ENCODE measurements around the gene KIF3B.

DNA sequence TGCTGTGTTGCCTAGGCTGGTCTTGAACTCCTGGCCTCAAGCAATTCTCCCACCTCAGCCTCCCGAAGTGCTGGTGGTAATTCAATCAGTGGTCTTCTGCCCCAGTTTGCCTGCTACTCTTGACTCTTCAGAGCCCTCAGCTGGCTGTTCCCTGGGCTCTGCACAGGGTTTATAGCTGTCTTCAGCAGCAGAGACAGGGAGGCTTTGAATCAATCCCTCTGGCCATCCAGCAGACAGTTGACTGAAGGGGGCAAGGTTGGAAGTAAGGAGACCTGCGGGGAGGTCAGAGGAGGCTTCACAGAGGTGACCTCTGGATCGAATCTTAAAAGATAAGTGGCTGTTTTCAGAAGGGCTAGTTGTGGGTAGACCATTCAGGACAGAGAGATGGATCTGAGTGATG lies 26.0 kb upstream of the KIF3B start:
- TF ChIP-seq EZH2phosphoT487 (IDR thresholded peaks at IDR 0.05; ENCODE audit: borderline replicate concordance, low read depth, low read length): no peak
- TF ChIP-seq, protein P1, sequence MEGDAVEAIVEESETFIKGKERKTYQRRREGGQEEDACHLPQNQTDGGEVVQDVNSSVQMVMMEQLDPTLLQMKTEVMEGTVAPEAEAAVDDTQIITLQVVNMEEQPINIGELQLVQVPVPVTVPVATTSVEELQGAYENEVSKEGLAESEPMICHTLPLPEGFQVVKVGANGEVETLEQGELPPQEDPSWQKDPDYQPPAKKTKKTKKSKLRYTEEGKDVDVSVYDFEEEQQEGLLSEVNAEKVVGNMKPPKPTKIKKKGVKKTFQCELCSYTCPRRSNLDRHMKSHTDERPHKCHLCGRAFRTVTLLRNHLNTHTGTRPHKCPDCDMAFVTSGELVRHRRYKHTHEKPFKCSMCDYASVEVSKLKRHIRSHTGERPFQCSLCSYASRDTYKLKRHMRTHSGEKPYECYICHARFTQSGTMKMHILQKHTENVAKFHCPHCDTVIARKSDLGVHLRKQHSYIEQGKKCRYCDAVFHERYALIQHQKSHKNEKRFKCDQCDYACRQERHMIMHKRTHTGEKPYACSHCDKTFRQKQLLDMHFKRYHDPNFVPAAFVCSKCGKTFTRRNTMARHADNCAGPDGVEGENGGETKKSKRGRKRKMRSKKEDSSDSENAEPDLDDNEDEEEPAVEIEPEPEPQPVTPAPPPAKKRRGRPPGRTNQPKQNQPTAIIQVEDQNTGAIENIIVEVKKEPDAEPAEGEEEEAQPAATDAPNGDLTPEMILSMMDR (conservative IDR thresholded peaks at IDR 0.05; ENCODE audit: low read length): no peak
